Duodenal mucosa (tissue), 2 donors: ENCODE measurements around the gene HS6ST3.

Experiments used
- H3K27ac ChIP-seq: one replicate; pipeline ENCODE4 v1.7.0; 2013; ENCODE audit warnings: low read depth, low read length
- H3K27me3 ChIP-seq, 2 donors: one replicate each; pipeline ENCODE4 v1.7.0; 2013; ENCODE audit warnings: low read length in 2 of 2, control low read depth in 1 of 2; ENCODE audit not compliant: insufficient read depth in 2 of 2, control insufficient read depth in 1 of 2
- H3K36me3 ChIP-seq, 2 donors: one replicate each; pipeline ENCODE4 v1.7.0; 2013; ENCODE audit warnings: low read length in 2 of 2, control low read depth in 1 of 2; ENCODE audit not compliant: insufficient read depth in 2 of 2, control insufficient read depth in 1 of 2
- H3K4me1 ChIP-seq, 2 donors: one replicate each; pipeline ENCODE4 v1.7.0; 2013; ENCODE audit warnings: low read length in 2 of 2, control low read depth in 1 of 2; ENCODE audit not compliant: insufficient read depth in 2 of 2, control insufficient read depth in 1 of 2
- H3K4me3 ChIP-seq, 2 donors: one replicate each; pipeline ENCODE4 v1.7.0; 2013; ENCODE audit warnings: low read length in 2 of 2, low read depth in 1 of 2
- H3K9ac ChIP-seq, 2 donors: one replicate each; pipeline ENCODE4 v1.7.0; 2013; ENCODE audit warnings: low read length in 2 of 2, low read depth in 1 of 2
- H3K9me3 ChIP-seq, 2 donors: one replicate each; pipeline ENCODE4 v1.7.0; 2013; ENCODE audit warnings: low read length in 2 of 2, control low read depth in 1 of 2; ENCODE audit not compliant: control insufficient read depth in 1 of 2

HS6ST3 gene

GRCh38 chr13:96454466-96454865 is 364.6 kb downstream of the HS6ST3 start:
- Histone ChIP-seq H3K4me1 (no peaks in the 10 kb centered on the region), H3K9me3 (no peaks in the 10 kb centered on the region), H3K27ac (no peak overlapping the region), H3K36me3 (no peaks in the 10 kb centered on the region), H3K9ac (no peak overlapping the region), H3K4me3 (no peak overlapping the region), H3K27me3 (no peaks in the 10 kb centered on the region)

- Histone ChIP-seq H3K4me1 (no peaks in the 10 kb centered on the region), H3K4me3 (no peak overlapping the region), H3K9me3 (no peaks in the 10 kb centered on the region), H3K36me3 (no peaks in the 10 kb centered on the region), H3K27me3 (no peaks in the 10 kb centered on the region), H3K27ac (no peak overlapping the region), H3K9ac (no peak overlapping the region)
Observed at GRCh38 chr13:96460609-96461008, 370.7 kb downstream of the HS6ST3 start.

- Histone ChIP-seq H3K36me3 (no peaks in the 10 kb centered on the region), H3K27ac (no peak overlapping the region), H3K4me3 (no peak overlapping the region), H3K4me1 (no peaks in the 10 kb centered on the region), H3K9me3 (peaks cover 0 to 2% of the 10 kb centered on the region in 2 donors), H3K27me3 (no peaks in the 10 kb centered on the region), H3K9ac (no peak overlapping the region)
Observed at GRCh38 chr13:96473526-96474180, 383.7 kb downstream of the HS6ST3 start.

GRCh38 chr13:96474181-96474557 is 384.3 kb downstream of the HS6ST3 start:
- H3K9ac ChIP-seq, result no peak overlapping the region
- H3K27me3 ChIP-seq, result no peaks in the 10 kb centered on the region
- no peaks in the 10 kb centered on the region for H3K36me3 ChIP-seq
- H3K4me3 ChIP-seq, result no peak overlapping the region
- H3K27ac ChIP-seq, result no peak overlapping the region
- H3K4me1 ChIP-seq, result no peaks in the 10 kb centered on the region
- peaks cover 0 to 2% of the 10 kb centered on the region in 2 donors for H3K9me3 ChIP-seq

GRCh38 chr13:96475103-96475502 is 385.2 kb downstream of the HS6ST3 start:
- Histone ChIP-seq H3K27me3 (no peaks in the 10 kb centered on the region), H3K4me3 (no peak overlapping the region), H3K36me3 (no peaks in the 10 kb centered on the region), H3K4me1 (no peaks in the 10 kb centered on the region), H3K9ac (no peak overlapping the region), H3K9me3 (peaks cover 0 to 2% of the 10 kb centered on the region in 2 donors), H3K27ac (no peak overlapping the region)

- H3K27me3 ChIP-seq, result no peaks in the 10 kb centered on the region
- H3K27ac ChIP-seq, result no peak overlapping the region
- H3K9me3 ChIP-seq, result no peaks in the 10 kb centered on the region
- no peaks in the 10 kb centered on the region for H3K36me3 ChIP-seq
- H3K9ac ChIP-seq, result no peak overlapping the region
- no peaks in the 10 kb centered on the region for H3K4me1 ChIP-seq
- H3K4me3 ChIP-seq, result no peak overlapping the region
Observed at GRCh38 chr13:96481482-96481881, 391.6 kb downstream of the HS6ST3 start.

- Histone ChIP-seq H3K9ac (no peak overlapping the region), H3K9me3 (no peaks in the 10 kb centered on the region), H3K27ac (no peak overlapping the region), H3K27me3 (no peaks in the 10 kb centered on the region), H3K4me1 (no peaks in the 10 kb centered on the region), H3K4me3 (no peak overlapping the region), H3K36me3 (no peaks in the 10 kb centered on the region)
Observed at GRCh38 chr13:96490496-96490989, 400.6 kb downstream of the HS6ST3 start.

- Histone ChIP-seq H3K27me3 (no peaks in the 10 kb centered on the region), H3K4me3 (no peak overlapping the region), H3K36me3 (no peaks in the 10 kb centered on the region), H3K9me3 (no peaks in the 10 kb centered on the region), H3K27ac (no peak overlapping the region), H3K4me1 (no peaks in the 10 kb centered on the region), H3K9ac (no peak overlapping the region)
Observed at GRCh38 chr13:96491103-96491502, 401.2 kb downstream of the HS6ST3 start.

GRCh38 chr13:96492766-96493165 is 402.9 kb downstream of the HS6ST3 start:
- no peaks in the 10 kb centered on the region for H3K36me3 ChIP-seq
- H3K4me3 ChIP-seq, result no peak overlapping the region
- H3K9ac ChIP-seq, result no peak overlapping the region
- no peaks in the 10 kb centered on the region for H3K4me1 ChIP-seq
- no peaks in the 10 kb centered on the region for H3K27me3 ChIP-seq
- H3K27ac ChIP-seq, result no peak overlapping the region
- H3K9me3 ChIP-seq, result no peaks in the 10 kb centered on the region

- Histone ChIP-seq H3K9me3 (no peaks in the 10 kb centered on the region), H3K4me3 (no peak overlapping the region), H3K27ac (no peak overlapping the region), H3K9ac (no peak overlapping the region), H3K36me3 (no peaks in the 10 kb centered on the region), H3K4me1 (no peaks in the 10 kb centered on the region), H3K27me3 (no peaks in the 10 kb centered on the region)
Observed at GRCh38 chr13:96499656-96500055, 409.7 kb downstream of the HS6ST3 start.
